GM19468 (cell line): ENCODE results near the gene OSBPL6.
A peak's percentile ranks its signal among the peaks of the same experiment; 100 is the strongest.
"Not testable (repeated sequence)": the region's sequence is repeated elsewhere in the genome, so short reads cannot be mapped to it uniquely, and the experiment has no call there.

Experiments
- ATAC-seq: cut with Tn5 transposase; IDR thresholded peaks from one replicate; pipeline ENCODE4 v1.9.1; 2021; ENCODE audit warnings: mild to moderate bottlenecking, moderate library complexity, moderate number of reproducible peaks; ENCODE audit not compliant: unreplicated experiment; ENCODE audit errors: extremely low read depth

The OSBPL6 gene

DNA sequence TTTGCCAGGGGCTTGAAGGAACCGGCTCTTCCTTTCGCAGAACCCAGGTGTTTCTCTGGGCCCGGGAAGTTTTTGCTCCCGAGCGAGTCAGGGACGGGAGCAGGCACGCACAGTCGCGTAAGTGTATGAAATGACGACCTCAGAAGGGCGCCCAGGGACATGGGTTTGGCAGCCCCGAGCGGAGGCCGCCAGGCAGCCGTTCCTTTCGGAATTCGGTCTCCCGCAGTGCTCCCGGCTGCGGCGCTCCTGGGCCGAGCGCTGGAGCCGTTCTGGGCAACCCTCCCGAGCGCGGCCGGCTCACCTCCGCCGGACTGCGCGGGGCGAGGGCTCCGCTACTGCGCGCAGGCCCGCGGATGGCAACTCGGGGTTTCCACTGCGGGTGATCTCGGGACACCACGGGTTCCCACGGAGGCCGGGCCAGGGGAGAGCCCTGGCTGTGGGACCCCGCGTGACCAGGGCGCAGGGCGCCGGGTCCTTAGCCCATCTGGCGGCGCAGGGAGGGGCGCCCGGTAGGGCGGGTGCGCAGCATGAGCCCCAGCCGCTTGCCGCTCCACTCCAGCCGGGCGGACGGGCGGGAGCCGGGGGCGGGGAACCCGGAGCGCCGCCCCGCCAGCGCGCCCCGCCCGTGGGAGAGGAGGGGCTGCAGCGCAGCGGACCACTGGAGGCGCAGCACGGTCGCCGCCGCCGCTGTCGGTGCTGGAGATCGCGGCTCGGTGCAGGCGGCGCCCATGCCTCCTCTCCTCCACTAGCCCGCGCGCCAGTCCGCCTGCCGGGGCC lies at the start of gene OSBPL6:
OSBPL6 (plus strand) TSS at position 690 of the 777 bp plus-strand sequence. CDS start 111,673 bp downstream, outside the sequence.
- ATAC-seq: peak; percentile 95

DNA sequence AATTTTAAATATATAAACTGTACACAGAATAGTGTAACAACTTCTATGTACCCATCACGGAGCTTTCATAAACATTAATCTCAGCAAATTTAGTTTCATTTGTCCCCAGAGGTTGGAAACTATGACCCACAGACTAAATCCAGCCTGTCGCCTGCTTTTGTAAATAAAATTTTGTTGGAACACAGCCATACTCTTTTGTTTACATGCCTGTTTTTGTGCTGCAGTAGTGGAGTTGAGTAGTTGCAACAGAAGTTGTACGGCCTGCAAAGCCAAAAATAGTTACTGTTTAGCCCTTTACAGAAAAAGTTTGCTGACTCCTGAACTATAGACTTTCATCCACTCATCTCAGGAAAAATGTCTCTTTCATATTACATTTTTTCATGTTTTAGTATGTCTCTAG lies 42.3 kb upstream of the OSBPL6 start:
- no peak for ATAC-seq

DNA sequence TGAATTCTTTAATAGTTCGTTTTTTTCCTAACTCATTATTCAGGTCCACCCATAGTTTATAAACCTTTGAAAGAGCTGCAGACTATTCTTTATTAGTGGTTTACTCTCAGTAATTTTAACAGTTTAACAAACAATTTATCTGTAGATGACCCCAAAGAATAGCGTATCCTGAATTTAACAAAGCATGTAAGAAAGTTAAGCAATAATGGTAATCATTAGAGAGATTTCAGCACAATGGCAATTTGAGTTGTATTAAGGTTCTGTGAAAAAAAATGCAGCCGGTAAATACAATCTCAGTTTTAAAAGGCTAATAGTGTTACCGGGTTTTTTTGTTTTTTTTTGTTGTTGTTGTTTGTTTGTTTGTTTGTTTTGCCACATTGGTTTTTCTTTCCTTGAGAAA lies 41.8 kb upstream of the OSBPL6 start:
- no peak for ATAC-seq

GRCh38 chr2:178152977-178153376 lies 41.3 kb upstream of the OSBPL6 start:
- no peak for ATAC-seq

DNA sequence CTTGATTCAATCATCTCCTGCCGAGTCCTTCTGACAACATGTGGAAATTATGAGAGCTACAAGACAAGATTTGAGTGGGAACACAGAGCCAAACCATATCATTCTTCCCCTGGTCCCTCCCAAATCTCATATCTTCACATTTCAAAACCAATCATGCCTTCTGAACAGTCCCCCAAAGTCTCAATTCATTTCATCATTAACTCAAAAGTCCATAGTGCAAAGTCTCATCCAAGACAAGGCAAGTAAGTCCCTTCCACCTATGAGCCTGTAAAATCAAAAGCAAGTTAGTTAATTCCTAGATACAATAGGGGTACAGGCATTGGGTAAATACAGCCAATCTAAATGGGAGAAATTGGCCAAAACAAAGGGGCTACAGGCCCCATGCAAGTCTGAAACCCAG lies 40.4 kb upstream of the OSBPL6 start:
- ATAC-seq: not testable (repeated sequence)

GRCh38 chr2:178155524-178155923 lies 38.8 kb upstream of the OSBPL6 start:
- ATAC-seq: no peak

DNA sequence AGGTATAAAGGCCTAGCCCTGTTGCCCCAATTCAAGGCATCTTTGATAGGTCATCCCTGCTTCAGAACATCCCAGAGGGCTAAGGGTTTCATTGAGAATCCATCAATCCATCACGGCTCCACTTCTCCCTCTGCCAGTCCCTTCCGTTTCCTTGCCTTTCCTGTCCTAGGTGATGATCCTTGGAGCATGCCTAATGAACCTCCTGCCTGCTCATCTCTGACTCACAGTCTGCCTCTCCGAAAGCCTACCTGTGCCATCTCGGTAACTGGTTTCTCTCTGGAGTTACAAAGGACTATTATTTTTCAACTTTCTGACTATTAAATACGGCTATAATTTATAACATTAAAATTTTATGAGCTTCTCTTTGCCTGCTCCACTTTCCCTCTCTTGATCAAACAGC lies 36.7 kb upstream of the OSBPL6 start:
- no peak for ATAC-seq

- ATAC-seq: no peak
Measured at GRCh38 chr2:178159966-178160365, 34.3 kb upstream of the OSBPL6 start.

DNA sequence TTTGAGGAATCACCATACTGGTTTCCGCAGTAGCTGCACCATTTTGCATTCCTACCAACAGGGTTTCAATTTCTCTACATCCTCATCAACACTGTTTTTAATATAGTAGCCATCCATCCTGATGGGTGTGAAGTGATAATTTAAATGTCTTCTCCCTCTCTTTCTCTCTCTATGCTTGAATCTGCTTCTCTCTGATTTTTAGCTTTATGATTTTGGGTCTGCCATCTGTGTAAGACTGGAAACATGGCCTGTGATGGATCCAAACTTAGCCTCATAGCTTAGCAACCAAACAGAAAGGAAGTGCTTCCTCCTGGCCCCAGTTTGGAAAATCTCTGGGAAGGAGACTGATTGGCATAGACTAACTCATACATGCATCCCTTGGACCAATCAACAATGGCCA lies 33.7 kb upstream of the OSBPL6 start:
- no peak for ATAC-seq

- no peak for ATAC-seq
Measured at GRCh38 chr2:178163395-178163794, 30.9 kb upstream of the OSBPL6 start.

- ATAC-seq: no peak
Measured at GRCh38 chr2:178163911-178164310, 30.4 kb upstream of the OSBPL6 start.

DNA sequence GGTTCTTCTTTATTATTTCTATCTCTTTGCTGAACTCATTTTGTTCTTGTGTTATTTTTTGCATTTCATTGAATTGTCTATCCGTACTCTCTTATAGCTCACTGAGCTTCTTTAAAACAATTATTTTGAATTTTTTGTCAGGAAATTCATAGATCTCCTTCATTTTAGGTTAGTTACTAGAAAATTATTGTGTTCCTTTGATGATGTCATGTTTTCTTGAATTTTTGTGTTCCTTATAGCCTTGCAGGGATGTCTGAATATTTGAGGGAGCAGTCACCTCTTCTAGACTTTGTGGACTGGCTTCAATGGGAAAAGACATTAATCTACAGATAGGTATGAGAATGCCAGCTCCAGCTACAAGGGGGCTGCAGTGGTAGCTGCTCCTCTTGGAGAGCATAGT lies 20.7 kb upstream of the OSBPL6 start:
- ATAC-seq: no peak

- no peak for ATAC-seq
Measured at GRCh38 chr2:178177066-178177679, 17.1 kb upstream of the OSBPL6 start.

GRCh38 chr2:178180648-178181047 lies 13.7 kb upstream of the OSBPL6 start:
- not testable (repeated sequence) for ATAC-seq

DNA sequence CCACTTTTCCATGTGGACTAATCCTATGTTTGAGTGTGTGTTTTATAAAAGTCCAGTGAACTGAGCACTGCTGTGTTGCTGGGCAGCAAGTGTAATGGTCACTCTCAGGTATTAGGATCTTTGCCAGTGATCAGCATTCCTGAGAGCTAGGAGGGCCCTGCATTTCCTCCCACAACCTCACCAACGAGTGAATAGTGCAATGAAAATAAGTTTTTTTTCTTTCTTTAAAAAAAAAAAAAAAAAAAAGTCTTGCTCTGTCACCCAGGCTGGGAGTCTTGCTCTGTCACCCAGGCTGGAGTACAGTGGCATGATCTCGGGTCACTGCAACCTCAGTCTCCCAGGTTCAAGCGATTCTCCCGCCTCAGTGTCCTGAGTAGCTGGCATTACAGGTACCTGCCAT lies 6.5 kb upstream of the OSBPL6 start:
- ATAC-seq: no peak

DNA sequence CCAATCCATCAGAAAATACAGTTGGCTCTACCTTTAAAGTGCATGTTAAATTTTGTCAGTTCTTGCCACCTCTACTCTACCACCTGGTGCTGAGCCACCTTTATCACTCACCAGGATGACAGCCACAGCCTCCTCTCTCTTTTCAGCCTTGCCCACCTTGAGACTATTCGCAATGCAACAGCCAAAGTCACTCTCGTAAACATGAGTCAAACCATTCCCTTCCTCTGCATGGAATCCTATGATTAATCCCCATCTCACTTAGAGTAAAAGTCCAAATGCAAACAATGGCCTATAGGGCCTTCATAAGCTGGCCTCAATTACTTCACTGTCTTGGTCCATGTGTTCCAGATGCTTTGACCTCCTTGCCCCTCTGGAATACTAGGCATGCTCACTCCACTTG lies 5.8 kb upstream of the OSBPL6 start:
- no peak for ATAC-seq

DNA sequence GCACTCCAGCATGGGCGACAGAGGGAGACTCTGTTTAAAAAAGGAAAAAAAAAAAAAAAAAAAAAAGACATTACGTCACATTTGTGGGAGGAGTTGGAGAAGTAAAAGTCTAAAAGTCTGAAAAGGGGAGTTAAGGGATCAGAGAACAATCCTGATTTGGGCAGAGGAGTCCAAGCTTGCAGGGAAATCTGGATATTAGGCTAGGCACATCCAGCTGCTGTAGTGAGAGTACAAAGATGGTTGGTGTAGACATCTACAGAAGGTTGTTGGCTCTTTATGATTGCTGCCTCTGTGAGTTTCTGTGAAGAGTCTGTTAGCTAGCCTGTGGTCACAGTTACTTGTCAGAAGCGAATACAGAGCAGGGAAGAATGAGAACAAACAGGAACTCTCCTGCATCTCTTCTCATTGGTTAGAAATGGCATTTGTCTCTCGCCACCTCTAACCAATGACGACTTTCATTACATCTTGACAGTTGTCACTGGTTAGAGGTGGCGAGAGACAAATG lies 3.3 kb upstream of the OSBPL6 start:
- ATAC-seq: no peak

- ATAC-seq: no peak
Measured at GRCh38 chr2:178191511-178191910, 2.8 kb upstream of the OSBPL6 start.

DNA sequence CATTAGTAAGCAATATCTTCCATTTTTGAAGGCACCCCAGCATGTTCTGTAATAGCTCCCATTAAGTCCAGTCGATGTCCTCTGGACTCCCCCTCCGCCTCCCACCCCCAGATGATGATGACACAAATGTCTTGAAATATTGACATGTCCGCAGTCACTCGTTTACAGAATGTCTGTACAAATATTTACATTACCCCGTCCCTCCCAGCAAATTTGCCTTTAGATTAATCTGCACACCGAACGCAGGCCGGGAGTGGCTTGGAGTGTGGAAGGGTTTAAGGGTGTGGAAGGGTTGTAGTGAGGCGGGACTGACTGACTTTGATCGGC lies 853 bp upstream of the OSBPL6 start:
- ATAC-seq: no peak

- no peak for ATAC-seq
Measured at GRCh38 chr2:178194600-178195389, 483 bp downstream of the OSBPL6 start.
